ENCODE results near the gene SPDYC.

DNA sequence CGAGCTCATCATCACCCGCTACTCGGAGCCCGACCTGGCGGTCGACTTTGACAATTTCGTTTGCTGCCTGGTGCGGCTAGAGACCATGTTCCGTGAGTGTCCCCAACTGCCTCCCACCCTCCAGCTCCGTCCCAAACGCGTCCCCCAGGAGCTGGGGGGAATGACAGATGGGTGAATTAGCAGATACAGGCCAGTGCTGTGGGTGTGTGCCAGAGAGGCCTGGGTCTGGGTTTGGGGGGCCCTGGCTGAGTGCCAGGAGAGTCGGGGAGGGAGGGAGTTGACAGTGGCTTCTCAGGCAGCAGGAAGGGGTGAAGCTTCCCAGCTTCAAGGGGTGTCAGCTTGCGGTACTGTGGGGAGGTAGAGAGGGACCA, 40.3 kb downstream of the SPDYC start:
- TF ChIP-seq EZH2 (IDR thresholded peaks at IDR 0.05; ENCODE audit: borderline replicate concordance) (no peak), EZH2phosphoT487 (IDR thresholded peaks at IDR 0.05; ENCODE audit: low read depth, severe bottlenecking, unreplicated experiment) (no peak)
- TF ChIP-seq, protein P1, sequence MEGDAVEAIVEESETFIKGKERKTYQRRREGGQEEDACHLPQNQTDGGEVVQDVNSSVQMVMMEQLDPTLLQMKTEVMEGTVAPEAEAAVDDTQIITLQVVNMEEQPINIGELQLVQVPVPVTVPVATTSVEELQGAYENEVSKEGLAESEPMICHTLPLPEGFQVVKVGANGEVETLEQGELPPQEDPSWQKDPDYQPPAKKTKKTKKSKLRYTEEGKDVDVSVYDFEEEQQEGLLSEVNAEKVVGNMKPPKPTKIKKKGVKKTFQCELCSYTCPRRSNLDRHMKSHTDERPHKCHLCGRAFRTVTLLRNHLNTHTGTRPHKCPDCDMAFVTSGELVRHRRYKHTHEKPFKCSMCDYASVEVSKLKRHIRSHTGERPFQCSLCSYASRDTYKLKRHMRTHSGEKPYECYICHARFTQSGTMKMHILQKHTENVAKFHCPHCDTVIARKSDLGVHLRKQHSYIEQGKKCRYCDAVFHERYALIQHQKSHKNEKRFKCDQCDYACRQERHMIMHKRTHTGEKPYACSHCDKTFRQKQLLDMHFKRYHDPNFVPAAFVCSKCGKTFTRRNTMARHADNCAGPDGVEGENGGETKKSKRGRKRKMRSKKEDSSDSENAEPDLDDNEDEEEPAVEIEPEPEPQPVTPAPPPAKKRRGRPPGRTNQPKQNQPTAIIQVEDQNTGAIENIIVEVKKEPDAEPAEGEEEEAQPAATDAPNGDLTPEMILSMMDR (IDR thresholded peaks at IDR 0.05; ENCODE audit: poor library complexity) = no peak

Measured in hepatocyte (in vitro differentiated cells).